Measurements from ENCODE around the gene SNAPC2.

Gene SNAPC2

DNA sequence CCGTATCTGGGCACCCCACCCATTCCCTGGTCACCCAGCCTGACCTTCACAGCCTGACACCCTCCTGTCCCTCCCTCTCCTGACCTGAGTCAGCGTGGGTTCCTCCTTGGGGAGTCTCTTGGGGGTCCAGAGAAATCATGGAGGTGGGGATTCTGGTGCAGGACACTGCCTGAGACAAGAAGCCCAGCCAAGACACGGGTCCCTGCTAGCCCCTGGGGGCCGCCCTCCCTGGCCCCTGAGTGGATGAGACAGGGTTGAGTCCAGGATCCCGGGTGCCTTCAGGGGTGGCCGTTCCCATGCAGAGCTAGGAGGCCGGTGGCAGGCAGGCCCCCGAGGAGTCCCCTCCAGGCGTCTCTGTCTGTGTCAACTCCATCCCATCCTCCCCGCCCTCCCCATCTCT is 14.9 kb upstream of the SNAPC2 start:
- TF ChIP-seq, protein P1, sequence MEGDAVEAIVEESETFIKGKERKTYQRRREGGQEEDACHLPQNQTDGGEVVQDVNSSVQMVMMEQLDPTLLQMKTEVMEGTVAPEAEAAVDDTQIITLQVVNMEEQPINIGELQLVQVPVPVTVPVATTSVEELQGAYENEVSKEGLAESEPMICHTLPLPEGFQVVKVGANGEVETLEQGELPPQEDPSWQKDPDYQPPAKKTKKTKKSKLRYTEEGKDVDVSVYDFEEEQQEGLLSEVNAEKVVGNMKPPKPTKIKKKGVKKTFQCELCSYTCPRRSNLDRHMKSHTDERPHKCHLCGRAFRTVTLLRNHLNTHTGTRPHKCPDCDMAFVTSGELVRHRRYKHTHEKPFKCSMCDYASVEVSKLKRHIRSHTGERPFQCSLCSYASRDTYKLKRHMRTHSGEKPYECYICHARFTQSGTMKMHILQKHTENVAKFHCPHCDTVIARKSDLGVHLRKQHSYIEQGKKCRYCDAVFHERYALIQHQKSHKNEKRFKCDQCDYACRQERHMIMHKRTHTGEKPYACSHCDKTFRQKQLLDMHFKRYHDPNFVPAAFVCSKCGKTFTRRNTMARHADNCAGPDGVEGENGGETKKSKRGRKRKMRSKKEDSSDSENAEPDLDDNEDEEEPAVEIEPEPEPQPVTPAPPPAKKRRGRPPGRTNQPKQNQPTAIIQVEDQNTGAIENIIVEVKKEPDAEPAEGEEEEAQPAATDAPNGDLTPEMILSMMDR (IDR thresholded peaks at IDR 0.05) = no peak
- Histone ChIP-seq H3K27me3 (peaks cover 25% of the 10 kb centered on the region), H3K9me3 (no peaks in the 10 kb centered on the region), H3K4me1 (ENCODE audit: control insufficient read depth in 1 of 2, insufficient read depth in 1 of 2, low read depth in 1 of 2, low read length in 1 of 2) (peaks cover 22 to 23% of the 10 kb centered on the region in 2 experiments), H3K4me3 (ENCODE audit: low read depth in 1 of 2, low read length in 1 of 2) (no peak overlapping the region), H3K27ac (no peak overlapping the region), H3K36me3 (peaks cover 28% of the 10 kb centered on the region)

DNA sequence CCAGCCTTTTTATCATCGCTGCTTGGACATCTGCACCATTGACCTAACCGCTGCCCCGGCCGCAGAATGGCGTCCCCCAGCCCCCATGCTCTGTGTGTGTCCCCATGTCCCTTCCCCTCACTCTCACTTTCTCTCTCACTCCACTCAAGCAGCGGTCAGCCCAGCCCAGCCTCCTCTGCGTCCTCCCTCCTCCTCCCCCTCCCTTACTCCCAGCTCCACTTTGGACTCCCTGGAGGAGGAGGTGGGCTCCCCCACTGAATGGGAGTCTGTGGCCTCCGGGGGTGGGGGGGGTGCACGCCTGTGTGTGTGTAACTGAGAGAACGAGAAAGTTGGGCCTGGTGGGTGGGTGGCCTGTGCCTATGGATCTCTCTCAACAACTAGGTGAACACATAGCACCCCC is 14.3 kb upstream of the SNAPC2 start:
- TF ChIP-seq, protein P1 (IDR thresholded peaks at IDR 0.05) = no peak
- Histone ChIP-seq H3K36me3 (peaks cover 34% of the 10 kb centered on the region), H3K27ac (no peak overlapping the region), H3K27me3 (peaks cover 20% of the 10 kb centered on the region), H3K4me3 (ENCODE audit: low read depth in 1 of 2, low read length in 1 of 2) (no peak overlapping the region), H3K9me3 (no peaks in the 10 kb centered on the region), H3K4me1 (ENCODE audit: control insufficient read depth in 1 of 2, insufficient read depth in 1 of 2, low read depth in 1 of 2, low read length in 1 of 2) (peaks cover 22 to 23% of the 10 kb centered on the region in 2 experiments)

- Histone ChIP-seq H3K36me3 (peaks cover 46% of the 10 kb centered on the region), H3K4me3 (ENCODE audit: low read depth in 1 of 2, low read length in 1 of 2) (no peak overlapping the region), H3K9me3 (no peaks in the 10 kb centered on the region), H3K27me3 (peaks cover 9% of the 10 kb centered on the region), H3K4me1 (ENCODE audit: control insufficient read depth in 1 of 2, insufficient read depth in 1 of 2, low read depth in 1 of 2, low read length in 1 of 2) (peaks cover 22 to 23% of the 10 kb centered on the region in 2 experiments), H3K27ac (no peak overlapping the region)
- TF ChIP-seq, protein P1 (IDR thresholded peaks at IDR 0.05) = no peak
These were observed 13.0 kb upstream of the SNAPC2 start for GRCh38 chr19:7907122-7907521.

- peaks cover 50% of the 10 kb centered on the region for H3K36me3 ChIP-seq
- H3K27ac ChIP-seq = no peak overlapping the region
- H3K4me3 ChIP-seq (ENCODE audit: low read depth in 1 of 2, low read length in 1 of 2) = no peak overlapping the region
- TF ChIP-seq, protein P1 (IDR thresholded peaks at IDR 0.05) = no peak
- no peaks in the 10 kb centered on the region for H3K9me3 ChIP-seq
- H3K27me3 ChIP-seq = peaks cover 5% of the 10 kb centered on the region
- peaks cover 21 to 23% of the 10 kb centered on the region in 2 experiments for H3K4me1 ChIP-seq (ENCODE audit: control insufficient read depth in 1 of 2, insufficient read depth in 1 of 2, low read depth in 1 of 2, low read length in 1 of 2)
These were observed 12.6 kb upstream of the SNAPC2 start for GRCh38 chr19:7907544-7907943.

DNA sequence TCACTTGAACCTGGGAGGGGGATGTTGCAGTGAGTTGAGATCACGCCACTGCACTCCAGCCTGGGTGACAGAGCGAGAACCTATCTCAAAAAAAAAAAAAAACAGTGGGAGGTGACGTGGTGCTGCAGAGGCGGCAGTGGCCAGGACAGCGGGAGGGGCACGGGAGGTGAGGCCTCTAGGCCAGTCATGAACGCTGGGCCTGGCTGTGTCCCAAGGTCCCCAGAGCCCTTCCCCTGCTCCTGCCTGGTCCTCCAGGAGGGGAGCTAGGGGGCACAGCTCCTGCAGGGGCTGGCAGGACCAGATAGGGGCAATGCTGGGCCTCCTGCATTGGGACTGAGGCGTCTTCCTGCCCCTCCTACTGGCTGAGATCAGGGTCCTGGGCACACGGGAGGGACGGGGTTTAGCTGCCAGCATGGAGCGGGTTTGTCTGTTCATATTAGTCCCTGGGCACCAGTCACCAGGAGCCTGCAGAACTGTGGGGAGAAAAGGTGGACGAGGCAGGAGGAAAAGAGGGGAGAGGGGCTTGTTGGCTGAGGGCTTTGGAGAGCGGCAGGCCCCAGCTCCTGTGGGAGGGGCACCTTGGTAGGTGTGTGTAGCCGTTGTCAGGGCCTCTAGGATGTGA is 11.9 kb upstream of the SNAPC2 start:
- Histone ChIP-seq H3K4me3 (ENCODE audit: low read depth in 1 of 2, low read length in 1 of 2) (no peak overlapping the region), H3K9me3 (no peaks in the 10 kb centered on the region), H3K27ac (no peak overlapping the region), H3K36me3 (peaks cover 57% of the 10 kb centered on the region), H3K4me1 (ENCODE audit: control insufficient read depth in 1 of 2, insufficient read depth in 1 of 2, low read depth in 1 of 2, low read length in 1 of 2) (peaks cover 15 to 17% of the 10 kb centered on the region in 2 experiments), H3K27me3 (no peaks in the 10 kb centered on the region)
- TF ChIP-seq, protein P1 (IDR thresholded peaks at IDR 0.05) = no peak
